ENCODE measurements around the gene PLCH1. TPM values are rescaled to one million over a fixed set of nuclear protein-coding genes. Genes with fewer than 3 reads are reported as not detected.

The PLCH1 gene
- total RNA-seq, 8 experiments from 2014 or later, result 3.7 to 32.9 (median 11.2) TPM

GRCh38 chr3:155431856-155432570 lies 312.9 kb downstream of the PLCH1 start:
- no peak for ATAC-seq (replicated peaks in 6 of 8)
- WGBS, 10 experiments, result 50 to 100% (median 80%) methylated on average over 1 to 7 of the region's 7 CpGs; no CpG with 5 or more reads in 2 of the 10 experiments
- Histone ChIP-seq H3K27ac (no peak overlapping the region), H3K4me1 (replicated peaks in 1 of 2) (no peaks in the 10 kb centered on the region), H3K4me3 (no peak overlapping the region)
- in situ Hi-C loops (cut with MboI; ENCODE audit: low pct_unique_long_range_greater_than_20kb in 2 of 9, low sequenced_read_pairs in 9 of 9, unreplicated experiment in 9 of 9), result no loop called here

GRCh38 chr3:155428563-155428962 lies 316.3 kb downstream of the PLCH1 start:
- H3K27ac ChIP-seq, result no peak overlapping the region
- no peak for ATAC-seq (replicated peaks in 6 of 8)
- no peaks in the 10 kb centered on the region for H3K4me1 ChIP-seq (replicated peaks in 1 of 2)
- in situ Hi-C loops (cut with MboI; ENCODE audit: low pct_unique_long_range_greater_than_20kb in 2 of 9, low sequenced_read_pairs in 9 of 9, unreplicated experiment in 9 of 9), result no loop called here
- WGBS, 10 experiments, result 15 to 100% (median 88%) methylated on average over 1 to 4 of the region's 4 CpGs
- no peak overlapping the region for H3K4me3 ChIP-seq

GRCh38 chr3:155426524-155427230 lies 318.2 kb downstream of the PLCH1 start:
- 58 to 100% (median 94%) methylated on average over 1 to 3 of the region's 3 CpGs; no CpG with 5 or more reads in 1 of the 10 experiments for WGBS, 10 experiments
- H3K27ac ChIP-seq, result no peak overlapping the region
- ATAC-seq (replicated peaks in 6 of 8), result peak in 1 of 8 experiments; percentile 15
- in situ Hi-C loops (cut with MboI; ENCODE audit: low pct_unique_long_range_greater_than_20kb in 2 of 9, low sequenced_read_pairs in 9 of 9, unreplicated experiment in 9 of 9), result no loop called here
- no peak overlapping the region for H3K4me3 ChIP-seq
- no peaks in the 10 kb centered on the region for H3K4me1 ChIP-seq (replicated peaks in 1 of 2)

GRCh38 chr3:155425396-155425795 lies 319.5 kb downstream of the PLCH1 start:
- no peak for ATAC-seq (replicated peaks in 6 of 8)
- in situ Hi-C loops (cut with MboI; ENCODE audit: low pct_unique_long_range_greater_than_20kb in 2 of 9, low sequenced_read_pairs in 9 of 9, unreplicated experiment in 9 of 9), result no loop called here
- H3K27ac ChIP-seq, result no peak overlapping the region
- WGBS, 10 experiments, result 49 to 100% (median 96%) methylated on average over 1 to 2 of the region's 2 CpGs; no CpG with 5 or more reads in 2 of the 10 experiments
- no peak overlapping the region for H3K4me3 ChIP-seq
- peaks cover 4 to 5% of the 10 kb centered on the region in 2 donors for H3K4me1 ChIP-seq (replicated peaks in 1 of 2)

GRCh38 chr3:155424323-155424710 lies 320.6 kb downstream of the PLCH1 start:
- H3K4me3 ChIP-seq, result no peak overlapping the region
- in situ Hi-C loops (cut with MboI; ENCODE audit: low pct_unique_long_range_greater_than_20kb in 2 of 9, low sequenced_read_pairs in 9 of 9, unreplicated experiment in 9 of 9), result no loop called here
- peak in 3 of 8 experiments; percentile 55 to 86 (median 65) for ATAC-seq (replicated peaks in 6 of 8)
- H3K4me1 ChIP-seq (replicated peaks in 1 of 2), result peaks cover 4 to 5% of the 10 kb centered on the region in 2 donors
- no peak overlapping the region for H3K27ac ChIP-seq

- in situ Hi-C loops (cut with MboI; ENCODE audit: low pct_unique_long_range_greater_than_20kb in 2 of 9, low sequenced_read_pairs in 9 of 9, unreplicated experiment in 9 of 9), result no loop called here
- Histone ChIP-seq H3K27ac (no peak overlapping the region), H3K4me3 (no peak overlapping the region), H3K4me1 (replicated peaks in 1 of 2) (peaks cover 4 to 6% of the 10 kb centered on the region in 2 donors)
- ATAC-seq (replicated peaks in 6 of 8), result peak in 5 of 8 experiments; percentile 30 to 98 (median 88)
- 0 to 85% (median 58%) methylated on average over 1 to 6 of the region's 6 CpGs; no CpG with 5 or more reads in 2 of the 10 experiments for WGBS, 10 experiments
Measured at GRCh38 chr3:155423526-155424322, 321.1 kb downstream of the PLCH1 start.

GRCh38 chr3:155420881-155421486 lies 323.9 kb downstream of the PLCH1 start:
- no peak overlapping the region for H3K4me3 ChIP-seq
- no peak overlapping the region for H3K27ac ChIP-seq
- WGBS, 10 experiments, result 14 to 100% (median 77%) methylated on average over 1 of the region's 1 CpG; no CpG with 5 or more reads in 2 of the 10 experiments
- in situ Hi-C loops (cut with MboI; ENCODE audit: low pct_unique_long_range_greater_than_20kb in 2 of 9, low sequenced_read_pairs in 9 of 9, unreplicated experiment in 9 of 9), result no loop called here
- ATAC-seq (replicated peaks in 6 of 8), result peak in 5 of 8 experiments; percentile 50 to 79 (median 67)
- H3K4me1 ChIP-seq (replicated peaks in 1 of 2), result peaks cover 15 to 17% of the 10 kb centered on the region in 2 donors

- Histone ChIP-seq H3K4me1 (replicated peaks in 1 of 2) (peaks cover 15 to 17% of the 10 kb centered on the region in 2 donors), H3K4me3 (no peak overlapping the region), H3K27ac (no peak overlapping the region)
- WGBS, 10 experiments, result 36 to 100% (median 94%) methylated on average over 1 to 4 of the region's 4 CpGs; no CpG with 5 or more reads in 1 of the 10 experiments
- in situ Hi-C loops (cut with MboI; ENCODE audit: low pct_unique_long_range_greater_than_20kb in 2 of 9, low sequenced_read_pairs in 9 of 9, unreplicated experiment in 9 of 9), result no loop called here
- ATAC-seq (replicated peaks in 6 of 8), result no peak
Measured at GRCh38 chr3:155420406-155420805, 324.5 kb downstream of the PLCH1 start.

GRCh38 chr3:155418407-155418806 lies 326.5 kb downstream of the PLCH1 start:
- 0 to 86% (median 18%) methylated on average over 1 to 2 of the region's 2 CpGs; no CpG with 5 or more reads in 3 of the 10 experiments for WGBS, 10 experiments
- H3K4me3 ChIP-seq, result no peak overlapping the region
- ATAC-seq (replicated peaks in 6 of 8), result peak in 5 of 8 experiments; percentile 78 to 94 (median 85)
- H3K27ac ChIP-seq, result no peak overlapping the region
- H3K4me1 ChIP-seq (replicated peaks in 1 of 2), result peaks cover 15 to 17% of the 10 kb centered on the region in 2 donors
- in situ Hi-C loops (cut with MboI; ENCODE audit: low pct_unique_long_range_greater_than_20kb in 2 of 9, low sequenced_read_pairs in 9 of 9, unreplicated experiment in 9 of 9), result no loop called here

- Histone ChIP-seq H3K4me1 (replicated peaks in 1 of 2) (peaks cover 15 to 17% of the 10 kb centered on the region in 2 donors), H3K4me3 (no peak overlapping the region)
- WGBS, 10 experiments, result 72 to 100% (median 83%) methylated on average over 1 to 3 of the region's 3 CpGs; no CpG with 5 or more reads in 3 of the 10 experiments
Measured at GRCh38 chr3:155417119-155417517, 327.8 kb downstream of the PLCH1 start.

GRCh38 chr3:155416500-155417118 lies 328.3 kb downstream of the PLCH1 start:
- Histone ChIP-seq H3K27ac (no peak overlapping the region), H3K4me3 (no peak overlapping the region), H3K4me1 (replicated peaks in 1 of 2) (peaks cover 15 to 17% of the 10 kb centered on the region in 2 donors)
- in situ Hi-C loops (cut with MboI; ENCODE audit: low pct_unique_long_range_greater_than_20kb in 2 of 9, low sequenced_read_pairs in 9 of 9, unreplicated experiment in 9 of 9), result no loop called here
- 21 to 100% (median 85%) methylated on average over 1 to 7 of the region's 8 CpGs for WGBS, 10 experiments
- ATAC-seq (replicated peaks in 6 of 8), result peak in 2 of 8 experiments; percentile 16 to 40

More at GRCh38 chr3:155417119-155417517, 327.8 kb downstream of the PLCH1 start:
- no peak overlapping the region for H3K27ac ChIP-seq
- in situ Hi-C loops (cut with MboI; ENCODE audit: low pct_unique_long_range_greater_than_20kb in 2 of 9, low sequenced_read_pairs in 9 of 9, unreplicated experiment in 9 of 9), result no loop called here
- no peak for ATAC-seq (replicated peaks in 6 of 8)

- H3K4me3 ChIP-seq, result no peak overlapping the region
- H3K27ac ChIP-seq, result no peak overlapping the region
- in situ Hi-C loops (cut with MboI; ENCODE audit: low pct_unique_long_range_greater_than_20kb in 2 of 9, low sequenced_read_pairs in 9 of 9, unreplicated experiment in 9 of 9), result no loop called here
- ATAC-seq (replicated peaks in 6 of 8), result peak in 3 of 8 experiments; percentile 87 to 95 (median 90)
- peaks cover 3 to 4% of the 10 kb centered on the region in 2 donors for H3K4me1 ChIP-seq (replicated peaks in 1 of 2)
- 0 to 100% (median 80%) methylated on average over 1 to 3 of the region's 3 CpGs; no CpG with 5 or more reads in 2 of the 10 experiments for WGBS, 10 experiments
Measured at GRCh38 chr3:155412904-155413303, 332.0 kb downstream of the PLCH1 start.

Data from motor neuron (in vitro differentiated cells).